NCI-H526 (cell line): ENCODE measurements around the gene GPR155.
"Not testable (repeated sequence)": the region's sequence is repeated elsewhere in the genome, so short reads cannot be mapped to it uniquely, and the experiment has no call there.

Source experiments
- DNase-seq, 2 experiments: peaks; one replicate each; lab custom pipeline; 2025; lab: John Stamatoyannopoulos, UW

Gene GPR155

GRCh38 chr2:174438146-174438886 is 48.5 kb downstream of the GPR155 start:
- no peak for DNase-seq

DNA sequence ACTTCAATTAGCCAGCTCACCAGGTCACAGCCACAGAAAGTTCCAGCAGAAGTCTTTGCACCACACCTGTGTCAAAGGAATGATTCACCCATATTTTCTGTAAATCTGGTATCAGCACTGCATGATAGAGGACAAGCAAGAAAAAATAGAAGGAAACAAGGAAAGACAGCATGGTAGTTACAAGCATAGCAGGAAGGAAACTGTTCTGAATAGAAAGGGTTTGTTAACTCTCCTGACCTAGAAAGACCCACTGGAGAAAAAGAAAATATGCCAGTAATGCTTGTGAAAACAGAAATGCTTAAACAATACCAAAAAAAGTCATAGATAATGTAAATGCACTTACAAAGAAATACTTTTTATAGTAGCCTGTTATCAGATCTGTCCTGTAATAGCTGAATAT is 50.5 kb downstream of the GPR155 start:
- DNase-seq, result no peak

GRCh38 chr2:174431902-174432301 is 54.9 kb downstream of the GPR155 start:
- DNase-seq, result no peak

GRCh38 chr2:174430066-174430465 is 56.8 kb downstream of the GPR155 start:
- DNase-seq, result no peak

GRCh38 chr2:174428214-174428613 is 58.6 kb downstream of the GPR155 start:
- DNase-seq, result no peak

DNA sequence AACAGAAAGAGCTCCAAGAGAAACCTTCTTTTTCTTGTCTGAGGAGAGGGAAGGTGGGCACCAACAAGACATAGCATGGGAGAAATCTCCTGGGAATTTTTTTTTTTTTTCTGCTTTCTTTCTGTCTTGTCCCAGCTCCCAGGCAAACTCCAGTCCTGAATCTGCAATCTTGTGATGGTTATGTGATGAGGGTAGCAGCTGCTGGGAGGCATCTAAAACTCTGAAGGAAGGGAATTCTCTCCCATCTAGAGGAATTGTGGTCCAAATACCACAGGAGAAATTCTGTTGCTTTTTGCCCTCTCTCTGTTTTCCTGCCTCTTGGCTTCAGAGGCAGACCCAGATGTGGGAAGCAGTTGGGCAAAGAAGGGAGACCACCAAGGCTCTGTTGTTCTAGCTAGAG is 74.6 kb downstream of the GPR155 start:
- DNase-seq, result no peak

- DNase-seq, result not testable (repeated sequence)
Observed at GRCh38 chr2:174410039-174410438, 76.8 kb downstream of the GPR155 start.

- DNase-seq, result no peak
Observed at GRCh38 chr2:174403628-174404027, 83.2 kb downstream of the GPR155 start.

GRCh38 chr2:174400853-174401252 is 86.0 kb downstream of the GPR155 start:
- DNase-seq, result no peak

GRCh38 chr2:174399171-174399570 is 87.7 kb downstream of the GPR155 start:
- no peak for DNase-seq

- DNase-seq, result peak in 1 of 2 experiments; percentile 3
Observed at GRCh38 chr2:174397773-174398172, 89.1 kb downstream of the GPR155 start.

GRCh38 chr2:174395969-174396630 is 90.7 kb downstream of the GPR155 start:
- peak; percentile 77 to 79 for DNase-seq

GRCh38 chr2:174395284-174395968 is 91.4 kb downstream of the GPR155 start, which contains the start of gene SCRN3:
Gene SCRN3 (plus strand): TSS chr2:174395730. CDS start chr2:174398284, 2,554 bp downstream.
- peak; percentile 95 to 98 for DNase-seq

DNA sequence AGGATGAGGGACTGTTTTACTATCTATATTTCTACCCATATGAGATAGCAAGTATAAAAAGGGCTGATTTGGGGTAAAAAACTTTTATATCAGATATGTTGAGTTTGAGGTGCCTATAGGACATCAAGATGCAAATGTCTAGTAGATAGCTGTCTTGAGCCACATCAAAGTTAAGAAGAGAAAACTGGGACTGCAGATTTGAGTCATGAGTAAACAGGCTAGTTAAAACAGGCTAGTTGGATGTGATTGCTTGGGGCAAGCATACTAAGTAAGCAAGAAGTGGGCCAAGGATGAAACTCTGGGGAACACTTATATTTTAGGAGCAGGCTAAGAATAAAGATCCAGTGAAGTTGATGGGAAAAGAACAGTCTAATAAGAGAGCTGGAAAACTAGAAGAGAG is 94.1 kb downstream of the GPR155 start:
- DNase-seq, result no peak

- not testable (repeated sequence) for DNase-seq
Observed at GRCh38 chr2:174390303-174390702, 96.5 kb downstream of the GPR155 start.

- no peak for DNase-seq
Observed at GRCh38 chr2:174389542-174389941, 97.3 kb downstream of the GPR155 start.

DNA sequence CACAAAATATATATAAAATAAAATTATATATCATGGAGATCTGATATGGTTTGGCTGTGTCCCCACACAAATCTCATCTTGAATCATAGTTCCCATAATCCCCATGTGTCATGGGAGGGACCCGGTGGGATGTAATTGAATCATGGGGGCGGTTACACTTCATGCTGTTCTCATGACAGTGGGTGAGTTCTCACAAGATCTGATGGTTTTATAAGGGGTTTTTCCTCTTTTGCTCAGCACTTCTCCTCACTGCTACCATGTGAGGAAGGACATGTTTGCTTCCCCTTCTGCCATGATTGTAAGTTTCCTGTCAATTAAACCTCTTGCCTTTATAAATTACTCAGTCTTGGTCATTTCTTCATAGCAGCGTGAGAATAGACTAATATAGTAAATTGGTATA is 98.1 kb downstream of the GPR155 start:
- DNase-seq, result not testable (repeated sequence)

DNA sequence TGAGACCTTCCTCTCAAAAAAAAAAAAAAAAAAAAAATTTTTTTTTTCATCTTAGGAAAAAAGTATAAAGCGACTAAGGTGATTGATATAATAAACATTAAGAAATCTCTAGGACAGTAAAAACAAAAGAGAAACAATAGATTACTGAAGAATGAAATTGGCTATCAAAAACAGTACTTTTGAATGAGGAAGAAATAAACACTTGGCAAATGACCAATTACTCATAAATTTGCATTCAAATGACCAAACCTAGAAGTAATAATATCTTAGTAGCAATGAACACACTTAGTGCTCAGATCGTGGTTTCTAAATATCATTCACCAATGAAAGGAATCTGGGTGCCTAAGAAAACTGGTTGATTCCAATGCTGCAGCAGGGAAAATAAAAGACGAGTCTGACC is 101.6 kb downstream of the GPR155 start:
- DNase-seq, result no peak

DNA sequence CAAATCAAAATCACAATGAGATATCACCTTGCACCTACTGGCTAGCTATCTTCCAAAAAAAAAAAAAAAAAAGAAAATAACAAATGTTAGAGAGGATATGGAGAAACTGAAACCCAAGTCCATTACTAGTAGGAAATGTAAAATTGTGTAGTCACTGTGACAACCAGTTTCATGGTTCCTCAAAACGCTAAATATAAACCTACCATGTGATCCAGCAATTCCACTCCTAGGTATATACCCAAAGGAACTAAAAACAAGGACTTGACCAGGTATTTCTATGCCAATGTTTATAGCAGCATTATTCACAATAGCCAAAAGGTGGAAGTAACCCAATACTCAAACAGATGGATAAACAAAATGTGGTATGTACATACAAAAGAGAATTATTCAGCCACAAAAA is 103.0 kb downstream of the GPR155 start:
- DNase-seq, result no peak
